HG02623 (cell line): ENCODE measurements around the gene METTL25B.

Experiments used
- ATAC-seq: cut with Tn5 transposase; IDR thresholded peaks from one replicate; pipeline ENCODE4 v1.9.1; 2021; ENCODE audit warnings: moderate library complexity; ENCODE audit not compliant: unreplicated experiment

The METTL25B gene

DNA sequence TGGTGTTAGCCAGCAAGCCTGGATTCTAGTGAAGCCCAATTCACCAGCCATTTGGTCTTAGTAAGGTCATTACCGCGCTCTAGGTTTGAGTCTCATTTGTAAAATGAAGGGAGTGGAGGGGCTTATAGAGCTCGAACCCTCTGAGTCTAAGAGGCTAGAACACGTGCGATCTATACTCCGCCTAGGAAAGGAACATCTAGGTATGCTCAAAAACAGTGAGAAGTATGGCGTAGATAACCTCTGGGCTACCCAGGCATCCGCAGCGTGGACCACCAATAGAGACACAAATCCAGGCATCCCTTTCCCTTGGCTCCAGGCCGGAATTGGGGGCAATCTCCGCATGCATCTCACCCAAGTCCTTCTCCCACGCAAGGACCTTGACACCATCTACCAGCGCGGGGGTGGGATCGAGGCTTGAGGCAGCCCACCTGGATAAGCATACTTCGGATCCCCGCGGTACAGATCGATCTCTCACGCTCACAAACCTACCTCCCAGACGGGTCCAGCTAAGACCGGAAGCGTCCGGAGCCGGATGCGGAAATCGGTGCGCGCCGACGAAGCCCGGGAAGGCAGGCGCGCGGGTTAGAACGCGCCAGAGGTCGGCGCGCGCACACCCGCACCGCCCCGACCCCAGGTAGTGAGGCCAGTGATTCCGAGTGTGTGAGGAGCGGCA lies at the start of gene METTL25B:
METTL25B (plus strand) TSS at position 544 of the 673 bp plus-strand sequence. CDS start 636 bp downstream, outside the sequence.
- peak; percentile 52 for ATAC-seq

DNA sequence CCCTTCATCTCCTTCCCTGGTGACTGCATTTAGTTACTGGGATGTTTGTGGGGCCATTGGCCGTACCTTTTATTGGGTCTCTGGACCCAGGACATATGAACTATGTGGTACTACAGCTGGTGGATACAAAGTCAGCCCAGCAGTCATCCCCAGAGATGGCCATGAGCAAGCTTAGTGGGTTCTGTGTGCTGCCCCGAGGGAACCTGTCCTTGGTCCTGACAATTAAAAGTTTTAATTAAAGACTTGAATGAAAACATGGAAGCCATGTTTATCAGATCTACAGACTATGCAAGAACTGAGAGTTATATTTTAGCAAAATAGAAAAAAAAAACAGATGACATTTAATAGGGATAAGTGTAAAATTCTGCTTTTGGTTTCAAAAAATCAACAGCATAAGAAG lies 48.2 kb upstream of the METTL25B start:
- ATAC-seq: no peak

DNA sequence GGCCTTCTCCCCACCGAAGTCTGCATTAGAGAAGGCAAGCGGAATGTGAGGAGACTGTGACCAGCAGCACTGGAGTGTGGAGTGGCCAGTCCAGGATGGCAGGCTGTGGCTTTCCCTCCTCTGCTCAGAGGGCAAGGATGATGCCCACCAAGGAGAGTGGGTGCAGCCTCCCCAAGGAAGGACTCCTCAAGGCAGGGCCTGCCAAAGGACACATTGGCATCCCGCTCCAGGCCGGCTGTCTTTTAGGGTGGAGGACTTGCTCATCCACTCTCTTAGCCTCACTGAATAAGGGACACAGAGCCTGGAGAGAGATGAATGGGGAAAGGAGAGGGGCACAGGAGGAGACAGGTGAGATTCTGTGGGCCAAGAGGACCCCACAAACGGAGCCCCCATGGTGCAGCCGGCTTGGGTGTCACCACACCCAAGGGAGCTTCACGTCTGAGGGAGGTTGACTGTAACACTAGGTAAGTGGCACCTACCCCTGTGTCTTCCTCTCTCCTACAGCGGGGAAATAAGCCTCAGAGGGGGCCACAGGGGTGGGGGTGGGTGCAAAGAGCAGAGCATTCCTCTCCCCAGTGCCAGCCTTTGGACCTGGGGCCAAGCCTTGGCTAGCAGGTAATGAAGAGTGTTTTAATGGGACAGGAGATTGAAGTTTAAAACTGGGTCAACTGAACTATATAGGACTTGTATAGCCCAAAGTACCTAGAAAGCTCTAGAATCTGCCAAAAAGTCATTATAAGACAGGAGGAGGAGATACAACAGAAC lies 46.9 kb upstream of the METTL25B start:
- no peak for ATAC-seq

DNA sequence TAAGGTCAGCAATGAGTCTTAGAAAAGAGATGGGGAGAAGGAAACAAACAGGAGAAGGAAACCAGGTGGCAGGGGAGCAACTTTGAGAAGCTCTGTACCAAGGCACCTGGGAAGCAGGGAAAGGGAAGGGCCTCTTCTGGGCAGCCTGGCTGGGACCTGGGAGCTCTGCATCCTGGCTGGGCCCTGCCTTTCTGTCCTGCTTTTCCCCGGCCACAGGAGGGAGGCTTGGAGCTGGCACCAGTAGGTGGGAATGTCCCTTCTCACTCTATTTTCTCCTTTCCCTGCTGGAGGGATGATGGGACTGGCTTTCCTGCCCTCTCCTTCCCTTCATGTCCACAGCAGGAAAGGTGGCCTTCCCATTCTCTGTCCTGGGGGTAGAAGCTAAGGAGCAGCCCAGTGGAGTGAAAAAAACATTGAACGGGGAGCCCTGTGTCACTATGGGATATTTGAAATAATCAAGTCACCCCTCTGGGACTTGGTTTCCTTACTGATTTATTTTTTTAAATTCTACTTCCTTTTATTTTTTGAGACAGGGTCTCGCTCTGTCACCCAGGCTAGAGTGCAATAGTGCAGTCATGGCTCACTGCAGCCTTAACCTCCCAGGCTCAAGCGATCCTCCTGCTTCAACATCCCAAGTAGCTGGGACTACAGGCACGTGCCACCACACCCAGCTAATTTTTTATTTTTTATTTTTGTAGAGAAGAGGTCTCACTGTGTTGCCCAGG lies 45.9 kb upstream of the METTL25B start:
- no peak for ATAC-seq

DNA sequence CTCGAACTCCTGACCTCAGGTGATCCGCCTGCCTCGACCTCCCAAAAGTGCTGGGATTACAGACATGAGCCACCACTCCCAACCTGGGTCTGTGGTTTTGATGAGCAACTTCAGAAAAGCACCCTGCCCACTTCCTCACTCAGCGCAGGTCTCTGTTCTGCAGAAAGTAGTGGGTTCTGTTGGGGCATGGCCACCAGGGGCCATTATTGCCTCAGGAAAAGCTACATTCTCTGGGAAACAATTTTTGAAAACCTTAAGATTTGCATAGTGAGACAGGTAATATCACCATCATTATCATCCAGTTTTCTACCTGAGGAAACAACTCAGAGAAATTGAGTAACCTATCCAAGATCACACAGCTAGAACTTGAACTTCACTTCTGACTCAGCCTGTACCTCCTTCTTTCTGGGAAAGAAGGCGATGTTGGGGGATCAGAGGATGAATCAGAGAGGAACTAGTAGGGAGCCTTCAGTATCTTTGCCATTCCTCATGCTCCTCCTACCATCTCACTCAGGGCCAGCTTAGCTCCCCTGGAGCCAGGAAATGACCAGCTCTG lies 44.0 kb upstream of the METTL25B start:
- ATAC-seq: no peak

DNA sequence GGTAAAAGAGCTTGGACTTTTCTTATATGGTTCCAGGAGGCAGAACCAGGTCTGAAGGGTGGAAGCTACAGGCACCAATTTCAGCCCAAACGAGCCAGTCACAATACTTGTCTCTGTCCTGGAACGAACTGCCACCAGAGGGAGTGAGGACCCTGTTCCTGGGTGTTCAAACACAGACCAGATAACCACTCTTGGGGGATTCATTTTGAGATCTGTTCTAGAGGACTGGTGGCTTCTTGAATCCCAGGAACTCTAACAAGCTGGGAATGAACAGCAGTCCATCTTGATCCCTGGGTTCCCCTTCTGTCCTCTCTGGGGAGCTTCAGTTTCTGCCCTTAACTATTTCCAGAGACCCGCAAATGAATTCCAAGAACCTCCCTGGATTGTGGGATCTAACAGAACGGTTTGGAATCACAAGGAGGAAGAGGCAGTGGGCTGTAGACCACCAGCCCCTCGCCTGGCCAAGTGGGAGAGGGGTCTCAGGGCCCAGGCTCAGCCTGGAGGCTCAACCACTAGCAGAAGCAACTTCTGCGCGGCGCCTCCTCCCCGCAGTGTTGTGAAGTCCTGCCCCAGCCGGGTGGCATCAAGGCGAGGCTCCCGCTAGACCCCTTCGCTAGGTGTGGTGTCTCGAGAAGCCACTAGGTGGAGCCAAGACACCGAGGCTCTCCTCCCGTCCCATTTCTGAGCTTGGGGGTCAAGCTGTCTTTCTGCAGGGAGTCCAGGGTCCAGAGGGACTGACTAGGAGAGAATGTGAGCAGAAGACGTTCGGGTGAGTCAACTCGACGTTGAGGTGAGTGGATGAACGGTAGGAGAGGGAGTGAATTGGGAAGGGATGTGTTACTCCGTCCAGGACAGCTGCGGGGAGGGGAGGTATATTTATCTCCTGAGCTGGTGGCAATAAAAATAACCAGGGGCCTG lies 39.0 kb upstream of the METTL25B start:
- ATAC-seq: no peak

DNA sequence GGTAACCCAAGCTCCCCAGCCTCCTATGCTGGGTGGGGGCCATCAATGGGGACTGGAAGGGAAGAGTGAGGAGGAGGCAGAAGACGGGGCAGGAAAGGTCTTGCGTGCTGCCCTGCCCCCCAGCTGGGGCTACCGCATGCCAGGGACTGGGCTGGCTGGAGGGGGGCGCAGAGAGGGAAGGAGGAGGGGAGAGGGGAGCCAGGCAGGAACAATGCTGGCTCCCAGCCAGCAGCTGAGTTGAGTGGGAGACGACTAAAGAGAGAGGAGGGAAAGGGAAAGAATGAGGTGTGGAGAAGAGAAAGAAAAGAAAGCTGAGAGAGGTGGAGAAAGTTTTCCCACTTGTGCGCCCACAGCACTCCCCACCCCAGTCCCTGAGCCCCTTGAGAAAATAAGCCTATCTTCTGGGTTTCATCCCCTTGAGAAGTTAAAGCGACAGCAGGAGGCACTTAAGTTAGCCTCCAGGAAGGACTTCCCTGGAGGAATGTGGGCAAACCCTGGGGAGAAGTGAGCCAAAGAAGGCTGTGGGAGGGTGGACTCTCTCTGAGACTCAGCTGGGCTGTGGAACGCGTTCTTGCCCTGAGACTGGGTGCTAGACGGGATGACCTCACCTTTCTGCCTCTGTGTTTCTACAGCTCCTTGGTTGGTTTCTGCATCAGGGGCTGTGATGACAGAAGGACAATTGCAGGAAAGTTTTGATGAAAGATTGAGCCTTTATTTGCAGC lies 38.2 kb upstream of the METTL25B start:
- no peak for ATAC-seq

DNA sequence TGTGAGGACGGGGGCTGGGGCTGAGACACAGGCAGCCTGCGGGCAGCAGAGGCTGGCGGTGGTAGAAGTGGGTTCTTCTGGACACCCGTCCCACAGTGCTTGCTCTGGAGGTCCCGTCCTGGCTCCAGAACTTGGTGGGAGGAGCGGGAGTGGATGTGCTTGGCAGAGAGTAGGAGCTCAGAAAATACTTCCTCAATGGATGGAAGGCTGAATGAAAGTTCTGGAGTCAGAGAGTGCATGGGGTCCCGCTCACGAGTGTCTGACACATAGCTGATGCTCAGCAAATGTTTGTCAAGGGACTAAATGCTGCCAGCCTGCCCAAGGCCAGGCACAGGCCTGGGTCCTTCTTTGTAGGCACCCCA lies 37.6 kb upstream of the METTL25B start:
- no peak for ATAC-seq

DNA sequence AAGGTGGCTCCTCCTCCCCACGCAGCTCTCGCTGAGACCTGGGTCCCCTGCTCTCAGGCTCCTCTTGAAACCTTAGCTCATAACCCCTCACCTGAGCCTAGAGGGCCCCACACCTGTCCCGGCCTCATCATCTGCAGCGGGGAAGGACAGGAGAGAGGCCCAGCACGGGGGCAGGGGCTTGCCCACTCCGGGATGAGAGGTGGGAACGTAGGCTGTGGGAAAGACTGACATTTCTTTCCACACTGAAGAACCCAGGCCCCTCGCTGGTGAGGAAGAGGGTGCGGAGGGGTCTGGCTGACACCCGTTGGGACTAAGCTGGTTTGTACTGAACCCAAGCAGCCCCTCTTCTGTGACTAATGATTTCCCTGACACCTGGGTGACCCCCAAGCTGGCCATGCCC lies 37.1 kb upstream of the METTL25B start:
- no peak for ATAC-seq

DNA sequence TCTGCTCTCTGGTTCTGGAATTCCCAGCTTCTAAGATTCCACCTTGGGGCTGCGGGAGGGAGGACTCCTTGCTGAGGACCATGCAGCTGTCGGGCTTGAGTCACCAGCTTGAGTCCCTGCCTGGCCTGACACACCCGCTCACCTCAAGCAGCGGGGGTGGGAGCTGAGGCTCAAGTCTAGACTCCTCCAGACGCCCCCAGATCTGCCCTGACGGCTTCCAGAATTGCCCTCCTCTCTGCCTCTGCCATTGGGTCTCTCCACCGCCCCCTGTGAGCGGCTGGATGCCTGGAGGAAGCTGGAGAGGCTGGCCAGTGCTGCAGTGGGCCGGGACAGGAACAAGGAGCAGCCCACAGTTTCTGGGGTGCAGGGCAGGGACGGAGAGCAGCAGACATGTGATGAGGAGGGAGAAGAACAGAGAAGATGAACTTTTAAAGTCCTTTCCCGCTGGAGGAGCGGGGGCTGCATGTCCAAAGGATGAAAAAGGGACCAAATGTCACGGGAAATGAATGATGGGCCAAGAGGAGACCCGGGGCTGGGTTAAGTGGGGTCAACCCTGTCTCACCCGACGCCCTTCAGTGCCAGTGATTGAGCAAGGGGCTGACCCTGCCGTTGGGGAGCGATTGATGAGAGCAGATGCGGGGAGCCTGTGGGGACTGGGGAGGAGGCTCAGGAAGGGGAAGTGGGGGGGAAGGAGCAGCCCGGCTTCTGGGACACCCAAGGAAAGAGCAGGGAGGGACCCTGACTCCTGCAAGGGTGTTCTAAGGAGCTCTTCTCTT lies 36.4 kb upstream of the METTL25B start:
- ATAC-seq: no peak

DNA sequence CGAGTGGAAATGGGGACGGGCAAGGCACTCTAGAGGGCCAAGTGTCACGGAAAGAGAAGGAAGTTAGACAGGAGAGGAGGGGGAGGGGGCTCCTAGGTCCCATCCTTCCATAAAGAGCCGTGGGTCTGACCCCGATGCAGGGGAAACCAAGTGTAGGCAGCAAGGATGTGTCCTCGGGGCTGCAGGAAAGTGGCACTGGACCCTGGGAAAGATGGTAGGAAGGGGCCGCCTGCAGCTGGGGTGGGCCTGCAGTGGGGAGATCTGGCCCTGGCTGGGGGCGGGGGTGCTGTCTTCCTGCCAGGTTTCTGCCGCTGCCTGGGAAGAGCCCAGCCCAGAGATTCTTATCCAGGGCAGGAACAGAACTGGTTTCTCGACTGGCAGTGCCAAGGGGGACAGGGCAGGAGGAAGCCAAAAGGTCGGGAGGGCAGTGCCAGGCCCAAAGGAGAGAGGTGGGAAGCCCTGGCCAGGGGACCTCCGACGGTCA lies 35.8 kb upstream of the METTL25B start:
- no peak for ATAC-seq

DNA sequence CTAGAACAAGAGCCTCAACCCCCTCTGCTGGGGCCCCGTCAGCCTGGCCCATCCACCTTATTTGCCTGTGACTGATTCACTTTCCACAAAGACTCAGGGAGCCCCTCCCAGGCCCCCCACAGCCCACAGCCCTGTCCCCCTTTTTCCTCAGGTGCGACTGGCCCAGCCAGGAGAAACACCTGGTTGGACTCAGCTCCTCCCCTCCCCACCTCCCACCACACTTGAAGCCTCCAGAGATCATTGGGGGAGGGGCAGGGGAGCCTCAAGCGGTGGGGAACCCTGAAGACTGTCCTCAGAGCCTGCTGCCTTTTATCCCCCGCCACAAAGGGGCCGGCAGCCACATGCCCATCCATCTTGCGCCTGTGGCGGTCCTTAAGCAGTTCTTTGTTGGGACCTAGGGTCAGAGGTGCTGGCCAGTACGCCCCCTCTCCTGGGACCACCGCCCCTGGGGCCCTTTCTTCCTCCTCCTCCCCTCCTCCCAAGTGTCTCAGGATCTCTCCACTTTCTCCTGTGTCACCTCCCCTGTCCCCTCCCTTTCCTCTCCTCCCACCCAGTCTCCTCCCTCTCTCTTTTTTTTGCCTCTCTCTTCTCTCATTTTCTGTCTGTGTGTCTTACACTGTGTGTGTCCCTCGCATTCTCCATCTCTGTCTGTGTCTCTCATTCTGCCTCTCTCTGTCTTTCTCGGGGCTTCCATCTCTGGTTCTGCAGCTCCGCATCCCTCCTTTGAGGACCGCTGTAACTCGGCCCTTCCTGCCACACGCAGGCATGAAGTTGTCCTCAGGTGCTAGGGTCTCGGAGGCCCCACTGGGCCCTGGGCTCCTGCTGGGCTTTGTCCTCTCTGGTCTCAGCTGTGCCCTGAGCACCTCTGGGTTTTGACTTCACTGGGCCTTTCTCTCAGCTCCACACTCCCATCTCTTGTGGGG lies 35.1 kb upstream of the METTL25B start:
- ATAC-seq: no peak

DNA sequence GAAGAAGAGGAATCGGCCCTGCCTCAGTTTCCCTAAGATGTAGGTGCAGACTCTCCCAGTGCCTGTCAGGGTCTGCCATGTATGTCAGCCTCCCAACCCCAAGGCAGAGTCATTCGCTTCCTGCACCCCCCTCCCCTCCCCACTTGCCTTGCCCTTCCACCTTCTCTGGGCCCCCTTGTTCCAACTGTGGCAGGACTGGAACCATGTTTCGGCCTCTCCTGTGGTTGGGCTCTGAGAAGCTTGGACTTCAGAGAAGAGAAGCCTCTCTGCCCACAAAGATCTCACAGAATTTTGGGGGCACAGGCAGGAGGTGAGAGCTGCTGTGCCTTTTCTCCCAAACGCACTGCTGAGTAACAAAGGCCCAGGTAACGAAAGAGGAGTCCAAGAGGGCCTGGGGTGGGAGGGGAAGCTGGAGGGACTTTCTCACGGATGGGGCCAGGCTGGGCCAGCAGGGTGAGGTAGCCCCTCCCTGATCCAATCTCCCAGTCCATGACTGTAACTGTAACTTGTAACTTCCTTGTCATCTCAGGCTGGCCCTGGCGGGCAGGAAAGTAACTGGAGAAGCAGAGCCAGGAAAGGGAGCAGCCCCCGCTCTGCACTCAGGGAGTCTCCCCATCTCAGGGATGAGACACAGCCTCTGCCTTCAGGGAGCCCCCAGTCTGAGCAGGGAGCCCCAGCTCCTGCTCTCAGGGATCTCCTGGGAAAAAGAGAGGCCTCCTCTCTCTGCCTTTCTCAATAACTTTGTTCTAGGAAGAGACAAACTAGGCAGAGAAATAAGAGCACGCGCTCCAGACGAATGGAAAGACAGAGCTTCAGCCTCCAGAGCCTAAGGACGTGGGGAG lies 34.2 kb upstream of the METTL25B start:
- no peak for ATAC-seq

DNA sequence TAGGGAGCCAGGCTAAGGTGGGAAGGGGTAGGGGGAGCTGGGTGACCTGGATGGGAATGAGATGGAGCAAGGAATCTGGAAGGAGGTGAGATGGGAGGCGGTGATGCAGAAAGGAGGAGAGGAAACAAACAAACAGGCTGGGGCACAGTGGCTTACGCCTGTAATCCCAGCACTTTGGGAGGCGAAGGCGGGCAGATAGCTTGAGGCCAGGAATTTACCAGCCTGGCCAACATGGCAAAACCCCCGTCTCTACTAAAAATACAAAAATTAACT lies 33.6 kb upstream of the METTL25B start:
- ATAC-seq: no peak

DNA sequence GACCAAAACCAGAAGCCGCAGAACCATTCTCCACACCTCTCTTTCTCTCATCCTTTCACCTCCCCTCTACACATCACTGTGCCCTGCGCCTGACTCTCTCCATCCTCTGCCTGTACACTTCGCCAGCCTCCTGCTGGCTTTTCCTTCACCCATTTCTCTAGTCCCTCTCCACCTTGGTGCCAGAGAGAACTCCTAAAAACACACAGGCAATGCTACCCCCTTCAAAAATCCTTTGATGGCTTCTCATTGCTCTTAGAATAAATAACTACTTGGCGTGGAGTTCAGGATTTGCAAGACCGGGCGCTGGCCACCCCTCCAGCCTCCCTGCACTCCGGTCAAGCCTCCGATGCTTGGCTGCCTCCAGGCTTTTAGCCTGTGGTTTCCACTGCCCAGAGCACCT lies 31.5 kb upstream of the METTL25B start:
- no peak for ATAC-seq

DNA sequence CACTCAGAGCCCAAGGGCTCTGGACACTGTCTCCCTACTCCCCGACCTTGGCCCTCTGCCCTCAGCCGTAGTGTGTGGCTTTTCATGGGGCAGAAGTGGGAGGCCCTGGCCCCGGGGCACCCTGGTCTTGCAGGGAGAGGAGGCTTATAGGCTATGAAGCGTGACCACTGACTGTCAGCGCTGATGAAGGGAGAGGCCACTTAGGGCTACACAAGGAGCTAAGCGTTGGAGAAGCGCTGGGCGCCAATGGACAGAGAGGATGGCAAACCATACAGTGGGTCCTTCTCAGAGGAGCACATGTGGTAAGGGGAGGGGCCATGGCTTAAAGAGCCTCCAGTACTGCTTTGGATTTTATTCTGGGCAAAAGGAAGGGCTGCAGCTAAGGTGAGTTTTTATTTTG lies 30.8 kb upstream of the METTL25B start:
- ATAC-seq: no peak

DNA sequence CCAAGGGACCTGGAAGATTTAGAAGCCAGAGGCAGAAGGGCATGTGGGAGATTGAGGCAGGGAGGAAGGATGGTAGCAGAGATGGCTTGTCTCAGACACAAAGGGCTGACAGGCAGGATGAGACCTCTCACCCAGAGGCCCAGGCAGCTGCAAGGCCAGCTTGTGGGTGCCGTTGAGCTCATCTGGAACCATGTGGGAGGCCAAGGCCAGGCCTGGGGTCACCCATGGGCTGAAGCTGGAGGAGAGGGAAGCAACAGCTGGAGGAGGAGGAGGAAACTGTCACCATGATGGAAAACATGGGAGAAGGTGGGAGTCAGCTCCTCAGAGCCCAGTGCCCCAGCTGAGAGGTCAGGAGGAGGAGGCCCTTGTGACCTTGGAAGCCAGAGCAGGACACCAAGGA lies 29.3 kb upstream of the METTL25B start:
- ATAC-seq: no peak
